ENCODE results near the gene PRKD3.

Gene PRKD3

DNA sequence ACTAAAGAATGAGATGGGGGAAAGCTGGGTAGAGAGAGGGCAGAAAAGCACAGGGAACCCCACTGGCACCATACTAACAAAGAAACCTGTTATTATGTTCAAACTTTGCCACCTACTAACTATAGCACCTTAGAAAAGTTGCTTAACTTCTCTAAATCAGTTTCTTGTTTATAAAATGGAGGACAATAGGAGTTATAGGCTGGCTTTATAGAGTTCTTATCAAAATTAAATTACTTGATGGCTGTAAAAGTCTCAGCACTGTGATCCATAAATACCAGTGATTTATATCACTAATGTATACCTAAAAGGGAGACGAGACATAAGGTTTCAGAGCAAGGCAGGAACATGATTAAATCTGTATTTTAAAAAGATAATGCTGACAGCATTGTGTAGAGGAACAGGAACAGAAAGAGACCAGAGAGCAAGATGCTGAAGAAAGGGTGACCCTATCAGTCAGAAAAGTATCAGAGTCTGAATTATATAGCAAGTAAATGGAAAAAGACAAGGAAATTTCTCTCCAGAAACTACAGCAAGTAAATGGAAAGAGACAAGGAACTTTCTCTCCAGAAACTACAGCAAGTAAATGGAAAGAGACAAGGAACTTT is 29.1 kb downstream of the PRKD3 start:
- TF ChIP-seq NFIC (IDR thresholded peaks at IDR 0.05) = no peak
- no peak for TF ChIP-seq REST (IDR thresholded peaks at IDR 0.05; ENCODE audit: low read depth)
- no peak for TF ChIP-seq USF1 (IDR thresholded peaks at IDR 0.05)
- TF ChIP-seq, protein P1, sequence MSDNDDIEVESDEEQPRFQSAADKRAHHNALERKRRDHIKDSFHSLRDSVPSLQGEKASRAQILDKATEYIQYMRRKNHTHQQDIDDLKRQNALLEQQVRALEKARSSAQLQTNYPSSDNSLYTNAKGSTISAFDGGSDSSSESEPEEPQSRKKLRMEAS (IDR thresholded peaks at IDR 0.05) = no peak
- TF ChIP-seq FOXM1 (IDR thresholded peaks at IDR 0.05; ENCODE audit: borderline replicate concordance, low read depth) = no peak
- TF ChIP-seq RAD21 (IDR thresholded peaks at IDR 0.05; ENCODE audit: low read depth) = no peak
- TF ChIP-seq EGR1 (IDR thresholded peaks at IDR 0.05) = no peak

GRCh38 chr2:37291680-37292079 is 33.0 kb downstream of the PRKD3 start:
- TF ChIP-seq EP300 (IDR thresholded peaks at IDR 0.05; ENCODE audit: borderline replicate concordance) = no peak
- no peak for TF ChIP-seq USF1 (IDR thresholded peaks at IDR 0.05)
- TF ChIP-seq FOXM1 (IDR thresholded peaks at IDR 0.05; ENCODE audit: borderline replicate concordance, low read depth) = no peak
- no peak for TF ChIP-seq CREB1 (IDR thresholded peaks at IDR 0.05; ENCODE audit: low read depth)
- no peak for TF ChIP-seq ZBTB7A (IDR thresholded peaks at IDR 0.05; ENCODE audit: low read depth)
- TF ChIP-seq TAF1 (IDR thresholded peaks at IDR 0.05; ENCODE audit: low read depth) = no peak
- no peak for TF ChIP-seq TEAD4 (IDR thresholded peaks at IDR 0.05)
- TF ChIP-seq YY1 (IDR thresholded peaks at IDR 0.05; ENCODE audit: low read depth) = no peak
- TF ChIP-seq CEBPB (IDR thresholded peaks at IDR 0.05) = no peak

- TF ChIP-seq FOXM1 (IDR thresholded peaks at IDR 0.05; ENCODE audit: borderline replicate concordance, low read depth) (no peak), RAD21 (IDR thresholded peaks at IDR 0.05; ENCODE audit: low read depth) (peak; percentile 46), EP300 (IDR thresholded peaks at IDR 0.05; ENCODE audit: borderline replicate concordance) (no peak)
Measured at GRCh38 chr2:37287966-37288365, 36.7 kb downstream of the PRKD3 start.

GRCh38 chr2:37284381-37284780 is 40.3 kb downstream of the PRKD3 start:
- TF ChIP-seq EGR1 (IDR thresholded peaks at IDR 0.05) (no peak), CEBPB (IDR thresholded peaks at IDR 0.05) (no peak), TEAD4 (IDR thresholded peaks at IDR 0.05) (no peak), ZBTB7A (IDR thresholded peaks at IDR 0.05; ENCODE audit: low read depth) (no peak), YY1 (IDR thresholded peaks at IDR 0.05; ENCODE audit: low read depth) (no peak), TCF12 (IDR thresholded peaks at IDR 0.05; ENCODE audit: low read depth) (no peak), EP300 (IDR thresholded peaks at IDR 0.05; ENCODE audit: borderline replicate concordance) (no peak), TAF1 (IDR thresholded peaks at IDR 0.05; ENCODE audit: low read depth) (no peak), USF1 (IDR thresholded peaks at IDR 0.05) (no peak), NFIC (IDR thresholded peaks at IDR 0.05) (no peak), REST (IDR thresholded peaks at IDR 0.05; ENCODE audit: low read depth) (no peak)

GRCh38 chr2:37283207-37283606 is 41.4 kb downstream of the PRKD3 start:
- TF ChIP-seq FOXM1 (IDR thresholded peaks at IDR 0.05; ENCODE audit: borderline replicate concordance, low read depth) = no peak
- no peak for TF ChIP-seq EP300 (IDR thresholded peaks at IDR 0.05; ENCODE audit: borderline replicate concordance)
- no peak for TF ChIP-seq REST (IDR thresholded peaks at IDR 0.05; ENCODE audit: low read depth)
- no peak for TF ChIP-seq NFIC (IDR thresholded peaks at IDR 0.05)
- no peak for TF ChIP-seq RAD21 (IDR thresholded peaks at IDR 0.05; ENCODE audit: low read depth)

Data from Ishikawa (cell line).